Liver (tissue), 9 donors: ENCODE measurements around the gene ZNF564. TPM values are rescaled to one million over a fixed set of nuclear protein-coding genes. Genes with fewer than 3 reads are reported as not detected.
"Not testable (repeated sequence)": the region's sequence is repeated elsewhere in the genome, so short reads cannot be mapped to it uniquely, and the experiment has no call there.

ENCODE experiments used
- DNase-seq: peaks from one replicate; pipeline ENCODE4 v3.0.0-alpha.2; 2017; ENCODE audit warnings: low spot score
- H3K27ac ChIP-seq, 2 donors: one replicate each; pipeline ENCODE4 v1.7.0; 2013; ENCODE audit warnings: inconsistent platforms in 2 of 2, low read length in 2 of 2, control low read depth in 1 of 2, low read depth in 1 of 2, mild to moderate bottlenecking in 1 of 2
- H3K27me3 ChIP-seq, 4 donors: one replicate each; pipeline versions ENCODE4 v1.6.1 to v1.7.0; 2013; ENCODE audit warnings: low read length in 3 of 4, inconsistent platforms in 1 of 4, mild to moderate bottlenecking in 1 of 4, moderate library complexity in 1 of 4; ENCODE audit not compliant: control insufficient read depth in 4 of 4, insufficient read depth in 4 of 4
- H3K36me3 ChIP-seq, 4 donors: one replicate each; pipeline versions ENCODE4 v1.6.1 to v1.7.0; 2013; ENCODE audit warnings: low read length in 3 of 4, mild to moderate bottlenecking in 3 of 4, low read depth in 1 of 4, moderate library complexity in 1 of 4; ENCODE audit not compliant: control insufficient read depth in 4 of 4, insufficient read depth in 3 of 4
- H3K4me1 ChIP-seq, 4 donors: one replicate each; pipeline versions ENCODE4 v1.6.1 to v1.7.0; 2013; ENCODE audit warnings: low read length in 3 of 4, mild to moderate bottlenecking in 3 of 4, moderate library complexity in 1 of 4; ENCODE audit not compliant: control insufficient read depth in 4 of 4, insufficient read depth in 4 of 4
- H3K4me3 ChIP-seq, 3 donors: one replicate each; pipeline versions ENCODE4 v1.6.1 to v1.7.0; 2013; ENCODE audit warnings: low read length in 3 of 3, control low read depth in 1 of 3, low read depth in 1 of 3, mild to moderate bottlenecking in 1 of 3
- H3K9ac ChIP-seq, 2 donors: one replicate each; pipeline ENCODE4 v1.7.0; 2013; ENCODE audit warnings: low read length in 2 of 2, mild to moderate bottlenecking in 2 of 2, moderate library complexity in 2 of 2, control low read depth in 1 of 2, low read depth in 1 of 2
- H3K9me3 ChIP-seq, 4 donors: one replicate each; pipeline versions ENCODE4 v1.6.1 to v1.7.0; 2013; ENCODE audit warnings: low read length in 3 of 4; ENCODE audit not compliant: control insufficient read depth in 4 of 4
- CTCF ChIP-seq: fragments of 150-350 bp; IDR thresholded peaks from 2 replicates; pipeline ENCODE4 v1.5.1; 2017; ENCODE audit warnings: improper control_type of control experiment, low read depth, low read length; ENCODE audit not compliant: missing input control
- GABPA ChIP-seq, 2 donors: IDR thresholded peaks in 1 of 2; conservative IDR thresholded peaks in 1 of 2; 2 replicates each; pipeline ENCODE4 v1.6.1; 2016; ENCODE audit warnings: antibody characterized with exemption in 2 of 2, mild to moderate bottlenecking in 1 of 2, moderate library complexity in 1 of 2
- HNF4A ChIP-seq, 2 donors: conservative IDR thresholded peaks; 2 replicates each; pipeline ENCODE4 v1.6.1; 2016; ENCODE audit warnings: antibody characterized with exemption in 2 of 2, mild to moderate bottlenecking in 2 of 2
- HNF4G ChIP-seq: IDR thresholded peaks from 2 replicates; pipeline ENCODE4 v1.6.1; 2016; ENCODE audit warnings: antibody characterized with exemption
- JUND ChIP-seq, 2 donors: IDR thresholded peaks; 2 replicates each; pipeline ENCODE4 v1.6.1; 2016; ENCODE audit warnings: antibody characterized with exemption in 2 of 2
- NR2F2 ChIP-seq: IDR thresholded peaks from 2 replicates; pipeline ENCODE4 v1.6.1; 2016; ENCODE audit warnings: antibody characterized with exemption
- REST ChIP-seq: IDR thresholded peaks from 2 replicates; pipeline ENCODE4 v1.6.1; 2016; ENCODE audit warnings: antibody characterized with exemption, mild to moderate bottlenecking
- RXRA ChIP-seq, 2 donors: IDR thresholded peaks; 2 replicates each; pipeline ENCODE4 v1.6.1; 2017 to 2018; ENCODE audit warnings: antibody characterized with exemption in 2 of 2, mild to moderate bottlenecking in 1 of 2
- TAF1 ChIP-seq: conservative IDR thresholded peaks from 2 replicates; pipeline ENCODE4 v1.6.1; 2016; ENCODE audit warnings: antibody characterized with exemption, mild to moderate bottlenecking
- YY1 ChIP-seq: IDR thresholded peaks from 2 replicates; pipeline ENCODE4 v1.6.1; 2016; ENCODE audit warnings: antibody characterized with exemption, mild to moderate bottlenecking
- WGBS: extraction: QIAGEN DNeasy Blood & Tissue Kit; methylation state at CpG from one replicate; pipeline ENCODE4 v1.1.7; 2013; 5-methylcytosine and 5-hydroxymethylcytosine counted together
- polyA plus RNA-seq, 2 donors: library from polyadenylated mRNA; stranded (reverse) in 1 of 2; unstranded in 1 of 2; fragments of 200-250 nt in 1 of 2; fragments of >200 nt in 1 of 2; fragmentation: Nextera tagmentation in 1 of 2; extraction: Ambion mirVana in 1 of 2; gene quantifications; one replicate each; pipeline versions ENCODE4 v1.2.1 to v1.2.3, GENCODE V29; 2013 to 2015
- total RNA-seq, 2 donors: library from RNA; depleted of rRNA; stranded (reverse); fragments of >200 nt; gene quantifications; one replicate each; pipeline ENCODE4 v1.2.3, GENCODE V29; 2014
- TF ChIP-seq, protein P1 (sequence below): IDR thresholded peaks from 2 replicates; pipeline ENCODE4 v1.6.1; 2016; ENCODE audit warnings: antibody characterized with exemption
- donor health status: healthy.
- donor health status: healthy.
- donor health status: healthy.
- donor health status: healthy.
- donor health status: healthy.

Gene ZNF564
- total and polyA plus RNA-seq, 4 donors, result 2.4 to 8.6 (median 5.8) TPM

DNA sequence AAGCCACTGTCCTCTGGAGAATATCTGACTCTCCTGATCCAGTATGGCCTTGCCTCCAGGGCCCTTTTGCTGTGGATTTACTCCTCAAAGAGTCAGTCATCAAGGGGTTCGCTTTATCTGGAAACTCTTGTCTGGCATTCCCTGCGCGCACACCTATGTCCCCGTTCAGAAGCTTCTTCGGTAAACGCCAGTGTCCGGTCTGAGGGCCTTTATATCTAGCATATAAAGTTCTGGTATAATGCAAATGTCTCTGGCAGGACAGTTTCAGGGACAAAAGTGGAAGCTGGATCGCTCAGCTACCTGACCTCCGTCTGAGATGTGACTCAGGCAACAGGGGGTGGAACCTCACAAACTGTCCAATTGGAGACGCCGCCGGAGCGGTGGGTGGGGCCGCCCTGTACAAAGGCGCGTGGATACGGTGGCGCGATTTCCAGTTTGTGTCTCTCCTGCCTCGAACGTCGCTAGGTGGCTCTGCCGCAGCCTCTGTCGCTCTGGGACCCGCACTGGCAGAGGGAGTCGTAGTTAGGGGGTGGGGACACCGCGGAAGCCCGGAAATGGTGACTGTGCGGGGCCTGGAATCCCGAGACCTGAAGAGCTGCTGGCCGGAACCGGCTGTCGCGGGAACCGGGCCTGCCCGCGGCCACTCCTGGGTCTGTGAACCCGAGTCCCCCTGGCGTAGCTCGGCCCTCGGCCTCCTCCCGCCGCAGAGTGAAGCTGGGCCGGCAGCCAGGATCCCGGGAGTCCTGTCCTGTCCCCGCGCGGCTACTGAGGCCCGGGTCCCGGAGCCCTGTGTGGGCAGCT lies 56.1 kb downstream of the ZNF564 start (continued):
- TF ChIP-seq CTCF (peak; percentile 29), TAF1 (peak; percentile 90)

- 98% methylated on average over 3 of the region's 3 CpGs for WGBS
- H3K9me3 ChIP-seq, result no peaks in the 10 kb centered on the region
- no peaks in the 10 kb centered on the region for H3K27me3 ChIP-seq
- no peak overlapping the region for H3K4me3 ChIP-seq
- peak overlapping the region; percentile 78 to 90 for H3K27ac ChIP-seq
- H3K9ac ChIP-seq, result peak overlapping the region; percentile 61 to 72
- no peak for DNase-seq
- no peak for TF ChIP-seq GABPA (IDR thresholded peaks at IDR 0.05 in 1 of 2, conservative IDR thresholded peaks at IDR 0.05 in 1 of 2)
- TF ChIP-seq JUND (IDR thresholded peaks at IDR 0.05), result no peak
- TF ChIP-seq NR2F2, result no peak
- no peak for TF ChIP-seq YY1
- peak; percentile 10 for TF ChIP-seq CTCF
- TF ChIP-seq RXRA (IDR thresholded peaks at IDR 0.05), result no peak
- no peaks in the 10 kb centered on the region for H3K36me3 ChIP-seq
- H3K4me1 ChIP-seq, result peaks cover 3 to 10% (median 5%) of the 10 kb centered on the region in 4 donors
Observed at GRCh38 chr19:12494260-12494860, 56.9 kb downstream of the ZNF564 start.

- WGBS, result 83% methylated on average over 1 of the region's 1 CpG
- not testable (repeated sequence) for H3K9ac ChIP-seq
Observed at GRCh38 chr19:12486265-12486783, 65.0 kb downstream of the ZNF564 start.

GRCh38 chr19:12485571-12485970 lies 65.7 kb downstream of the ZNF564 start:
- no peaks in the 10 kb centered on the region for H3K9me3 ChIP-seq
- 86% methylated on average over 3 of the region's 3 CpGs for WGBS
- H3K36me3 ChIP-seq, result no peaks in the 10 kb centered on the region
- no peaks in the 10 kb centered on the region for H3K27me3 ChIP-seq
- H3K9ac ChIP-seq, result no peak overlapping the region
- no peak overlapping the region for H3K27ac ChIP-seq
- H3K4me3 ChIP-seq, result no peak overlapping the region
- peaks cover 0 to 12% (median 3%) of the 10 kb centered on the region in 4 donors for H3K4me1 ChIP-seq
- DNase-seq, result no peak
- TF ChIP-seq GABPA (IDR thresholded peaks at IDR 0.05 in 1 of 2, conservative IDR thresholded peaks at IDR 0.05 in 1 of 2) (no peak), HNF4G (no peak), HNF4A (conservative IDR thresholded peaks at IDR 0.05) (no peak), REST (no peak), NR2F2 (no peak), CTCF (no peak)
- TF ChIP-seq, protein P1, sequence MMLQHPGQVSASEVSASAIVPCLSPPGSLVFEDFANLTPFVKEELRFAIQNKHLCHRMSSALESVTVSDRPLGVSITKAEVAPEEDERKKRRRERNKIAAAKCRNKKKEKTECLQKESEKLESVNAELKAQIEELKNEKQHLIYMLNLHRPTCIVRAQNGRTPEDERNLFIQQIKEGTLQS, result no peak

More at GRCh38 chr19:12486265-12486783, 65.0 kb downstream of the ZNF564 start:
- H3K9me3 ChIP-seq, H3K27me3 ChIP-seq, DNase-seq, H3K27ac ChIP-seq, H3K4me3 ChIP-seq, H3K36me3 ChIP-seq: not testable (repeated sequence)
- peaks cover 0 to 12% (median 3%) of the 10 kb centered on the region in 4 donors for H3K4me1 ChIP-seq
